ENCODE measurements around the gene TMA7B. TPM values are rescaled to one million over a fixed set of nuclear protein-coding genes. Genes with fewer than 3 reads are reported as not detected.

Gene TMA7B
- total RNA-seq, 4 donors from 2014 or later, result 0.27 TPM; not detected in 3

DNA sequence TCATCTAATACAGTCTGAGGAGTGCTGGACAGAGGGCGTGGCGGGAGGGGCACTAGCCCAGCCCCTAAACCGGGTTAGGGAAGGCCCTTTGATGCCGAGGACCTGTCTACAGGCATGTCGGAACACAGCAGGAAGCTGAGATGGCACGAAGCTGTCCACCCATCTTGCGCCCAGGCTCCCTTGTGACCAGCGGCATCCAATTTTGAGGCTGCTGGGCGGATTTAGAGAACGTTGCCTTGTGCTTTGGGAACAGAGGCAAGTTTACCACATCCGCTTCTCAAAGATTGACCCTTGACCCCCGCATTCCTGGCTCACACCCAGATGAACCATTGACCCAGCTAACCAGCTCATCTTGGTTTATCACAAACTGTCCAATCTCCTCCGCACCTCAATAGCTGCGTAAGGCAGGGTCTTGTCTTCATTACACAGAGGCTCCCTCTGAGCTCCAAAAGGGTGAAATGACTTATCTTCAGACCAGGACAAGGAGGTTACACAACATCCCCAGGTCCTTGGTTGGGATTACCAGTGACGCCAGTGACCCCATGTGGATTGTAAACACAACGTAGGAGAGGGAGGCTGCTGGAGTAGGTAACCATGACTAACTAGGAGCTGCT lies 39.1 kb downstream of the TMA7B start:
- DNase-seq (ENCODE audit: low spot score in 2 of 2), result no peak
- intact Hi-C loops (cut with DNase I; ENCODE audit: low total_unique reads), result no loop called here
- no peak overlapping the region for H3K4me3 ChIP-seq (ENCODE audit: low read depth, poor library complexity, severe bottlenecking)
- no peak for TF ChIP-seq POLR2A (IDR thresholded peaks at IDR 0.05)
- TF ChIP-seq, protein P1, sequence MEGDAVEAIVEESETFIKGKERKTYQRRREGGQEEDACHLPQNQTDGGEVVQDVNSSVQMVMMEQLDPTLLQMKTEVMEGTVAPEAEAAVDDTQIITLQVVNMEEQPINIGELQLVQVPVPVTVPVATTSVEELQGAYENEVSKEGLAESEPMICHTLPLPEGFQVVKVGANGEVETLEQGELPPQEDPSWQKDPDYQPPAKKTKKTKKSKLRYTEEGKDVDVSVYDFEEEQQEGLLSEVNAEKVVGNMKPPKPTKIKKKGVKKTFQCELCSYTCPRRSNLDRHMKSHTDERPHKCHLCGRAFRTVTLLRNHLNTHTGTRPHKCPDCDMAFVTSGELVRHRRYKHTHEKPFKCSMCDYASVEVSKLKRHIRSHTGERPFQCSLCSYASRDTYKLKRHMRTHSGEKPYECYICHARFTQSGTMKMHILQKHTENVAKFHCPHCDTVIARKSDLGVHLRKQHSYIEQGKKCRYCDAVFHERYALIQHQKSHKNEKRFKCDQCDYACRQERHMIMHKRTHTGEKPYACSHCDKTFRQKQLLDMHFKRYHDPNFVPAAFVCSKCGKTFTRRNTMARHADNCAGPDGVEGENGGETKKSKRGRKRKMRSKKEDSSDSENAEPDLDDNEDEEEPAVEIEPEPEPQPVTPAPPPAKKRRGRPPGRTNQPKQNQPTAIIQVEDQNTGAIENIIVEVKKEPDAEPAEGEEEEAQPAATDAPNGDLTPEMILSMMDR (IDR thresholded peaks at IDR 0.05), result no peak
- WGBS, 2 donors, result 64 to 65% methylated on average over 16 of the region's 16 CpGs

DNA sequence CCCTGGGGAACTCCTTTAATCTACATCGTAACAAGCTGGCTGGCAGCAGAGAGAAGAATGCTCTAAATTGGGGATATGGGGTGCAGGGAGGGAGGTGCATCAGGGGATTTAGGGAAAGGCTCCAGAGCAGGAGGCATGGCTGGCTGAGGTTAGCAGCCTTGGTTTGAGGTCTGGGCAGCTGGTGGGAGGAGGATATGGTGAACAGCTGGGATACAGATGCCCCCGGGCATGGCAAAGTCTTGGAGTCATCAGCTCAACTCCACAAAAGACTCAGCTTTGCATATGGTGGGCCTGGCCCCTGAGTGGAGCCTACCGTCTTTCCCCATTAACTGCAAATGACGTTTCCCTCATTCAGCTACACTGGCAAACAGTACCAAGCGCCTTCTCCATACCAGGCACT lies 40.0 kb downstream of the TMA7B start:
- no peak for TF ChIP-seq POLR2A (IDR thresholded peaks at IDR 0.05)
- TF ChIP-seq, protein P1 (IDR thresholded peaks at IDR 0.05), result no peak
- no peak for DNase-seq (ENCODE audit: low spot score in 2 of 2)
- WGBS, 2 donors, result 62 to 70% methylated on average over 5 of the region's 5 CpGs
- H3K4me3 ChIP-seq (ENCODE audit: low read depth, poor library complexity, severe bottlenecking), result no peak overlapping the region
- intact Hi-C loops (cut with DNase I; ENCODE audit: low total_unique reads), result no loop called here

DNA sequence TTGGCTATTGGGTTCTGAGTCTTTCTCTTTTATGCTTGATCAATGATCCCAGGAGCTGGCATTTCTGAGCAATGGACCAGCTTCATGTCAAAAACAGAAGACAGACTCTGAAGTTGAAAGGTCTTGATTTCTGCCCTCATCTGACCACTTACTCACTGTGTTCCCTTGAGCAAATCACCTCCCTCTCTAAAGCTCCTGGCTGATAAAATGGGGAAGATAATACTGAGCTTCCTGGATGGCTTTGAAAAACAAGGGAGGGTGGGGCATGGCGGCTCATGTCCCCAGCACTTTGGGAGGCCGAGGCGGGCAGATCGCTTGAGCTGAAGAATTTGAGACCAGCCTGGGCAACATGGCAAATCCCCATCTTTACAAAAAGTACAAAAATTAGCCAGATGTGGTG lies 40.9 kb downstream of the TMA7B start:
- intact Hi-C loops (cut with DNase I; ENCODE audit: low total_unique reads), result no loop called here
- H3K4me3 ChIP-seq (ENCODE audit: low read depth, poor library complexity, severe bottlenecking), result no peak overlapping the region
- no peak for DNase-seq (ENCODE audit: low spot score in 2 of 2)
- 52 to 54% methylated on average over 4 of the region's 4 CpGs for WGBS, 2 donors
- TF ChIP-seq, protein P1 (IDR thresholded peaks at IDR 0.05), result no peak
- TF ChIP-seq POLR2A (IDR thresholded peaks at IDR 0.05), result no peak

DNA sequence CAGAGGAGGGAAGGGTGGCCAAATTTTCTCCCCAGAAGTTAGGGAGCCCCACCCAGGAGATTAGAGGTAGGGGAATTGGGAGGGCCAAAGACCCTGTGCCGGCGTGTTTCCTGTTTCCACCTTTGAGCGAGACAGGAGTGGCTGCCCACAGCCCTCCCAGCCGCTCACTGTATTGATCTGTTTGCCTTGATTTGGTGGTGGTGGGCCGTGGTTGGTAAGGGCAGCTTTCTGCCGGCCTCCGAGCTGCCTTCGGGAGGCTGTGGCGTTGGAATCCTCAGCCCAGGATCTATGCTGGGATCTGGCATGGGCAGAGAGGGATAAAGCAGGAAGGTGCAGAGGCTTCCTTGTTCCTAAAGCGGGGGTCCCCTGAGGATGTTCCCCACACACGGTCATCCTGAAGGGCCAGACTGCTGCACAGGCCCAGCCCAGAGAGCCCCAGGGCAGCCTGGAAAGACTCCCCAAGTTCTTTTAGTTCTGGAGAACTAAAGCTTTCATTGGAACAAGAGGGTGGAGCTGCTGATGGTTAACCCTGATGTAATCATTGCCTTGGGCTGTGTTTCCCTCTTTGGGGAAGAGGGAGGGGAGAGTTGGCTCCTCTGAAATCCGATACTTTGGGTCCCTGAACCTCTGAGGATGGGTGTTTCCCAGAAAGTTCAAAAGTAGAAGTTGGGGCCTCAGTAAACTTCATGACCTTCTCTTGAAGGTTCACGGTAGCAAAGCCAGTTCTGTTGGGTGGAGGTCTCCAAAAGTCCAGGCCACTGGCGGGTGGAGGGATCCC lies 41.8 kb downstream of the TMA7B start:
- no peak for DNase-seq (ENCODE audit: low spot score in 2 of 2)
- intact Hi-C loops (cut with DNase I; ENCODE audit: low total_unique reads), result no loop called here
- 53 to 54% methylated on average over 14 of the region's 14 CpGs for WGBS, 2 donors
- H3K4me3 ChIP-seq (ENCODE audit: low read depth, poor library complexity, severe bottlenecking), result no peak overlapping the region
- TF ChIP-seq POLR2A (IDR thresholded peaks at IDR 0.05), result no peak
- TF ChIP-seq, protein P1 (IDR thresholded peaks at IDR 0.05), result no peak

DNA sequence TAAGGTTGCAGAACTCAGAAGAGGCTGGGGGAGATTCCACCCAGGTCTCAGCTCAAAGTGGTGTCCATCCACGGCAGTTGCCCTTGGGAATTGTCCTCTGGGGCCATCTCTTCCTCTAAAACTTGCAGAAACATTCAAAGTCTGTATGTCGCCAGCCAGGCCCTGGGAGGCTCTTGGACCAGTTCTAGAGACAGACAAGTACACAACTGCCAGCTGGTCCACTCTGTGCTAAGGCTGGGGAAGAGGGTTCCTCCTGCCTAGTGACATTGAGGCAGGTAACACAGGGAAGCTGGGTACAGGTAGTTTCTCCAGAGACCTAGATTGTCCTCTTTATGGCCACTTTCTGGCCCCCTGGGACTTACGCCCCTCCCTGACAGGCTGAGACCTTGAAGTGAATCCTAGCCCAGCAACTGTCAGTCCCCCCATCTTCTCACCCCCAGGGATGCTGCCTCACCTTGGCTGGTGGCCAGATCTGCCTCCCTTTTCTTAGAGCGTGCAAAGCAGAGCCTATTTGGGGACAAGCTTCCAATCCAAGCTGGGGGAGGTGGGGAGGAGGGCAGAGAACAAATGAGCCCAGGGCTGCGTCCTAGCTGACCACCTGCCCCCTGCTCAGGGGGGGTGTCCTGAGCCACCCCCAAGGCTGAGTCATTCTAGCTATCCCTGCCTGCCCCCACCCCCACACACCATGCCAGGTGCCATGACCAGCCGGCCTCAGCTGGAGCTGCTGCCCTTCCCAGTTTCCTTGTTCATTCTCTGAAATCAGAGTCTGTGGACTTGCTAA lies 42.9 kb downstream of the TMA7B start:
- H3K4me3 ChIP-seq (ENCODE audit: low read depth, poor library complexity, severe bottlenecking), result no peak overlapping the region
- intact Hi-C loops (cut with DNase I; ENCODE audit: low total_unique reads), result no loop called here
- TF ChIP-seq POLR2A (IDR thresholded peaks at IDR 0.05), result no peak
- TF ChIP-seq, protein P1 (IDR thresholded peaks at IDR 0.05), result no peak
- WGBS, 2 donors, result 62 to 76% methylated on average over 5 to 6 of the region's 6 CpGs
- DNase-seq (ENCODE audit: low spot score in 2 of 2), result no peak
